ENCODE results near the gene NUP133. TPM values are rescaled to one million over a fixed set of nuclear protein-coding genes. Genes with fewer than 3 reads are reported as not detected.
"Not testable (repeated sequence)": the region's sequence is repeated elsewhere in the genome, so short reads cannot be mapped to it uniquely, and the experiment has no call there.

The NUP133 gene
- total RNA-seq, 4 donors from 2014 or later, result 18.6 to 40.5 (median 24.6) TPM

DNA sequence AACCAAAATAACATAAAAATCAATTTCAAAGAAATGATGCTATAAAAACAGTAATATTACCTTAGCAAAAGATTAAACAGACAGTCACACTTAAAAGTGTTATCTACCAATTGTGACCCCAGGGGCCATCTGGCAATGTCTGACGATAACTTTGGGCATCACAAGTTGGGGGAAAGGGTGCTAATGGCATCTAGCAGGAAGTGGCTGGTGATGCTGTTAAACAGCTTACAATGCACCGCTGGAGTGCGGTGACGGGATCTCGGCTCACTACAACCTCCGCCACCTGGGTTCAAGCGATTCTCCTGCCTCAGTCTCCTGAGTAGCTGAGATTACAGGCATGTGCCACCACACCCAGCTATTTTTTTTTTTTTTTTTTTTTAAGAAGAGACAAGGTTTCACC lies 27.6 kb downstream of the NUP133 start:
- ATAC-seq (ENCODE audit: low FRiP score) (no peak), DNase-seq (ENCODE audit: low spot score) (no peak)
- TF ChIP-seq, protein P1, sequence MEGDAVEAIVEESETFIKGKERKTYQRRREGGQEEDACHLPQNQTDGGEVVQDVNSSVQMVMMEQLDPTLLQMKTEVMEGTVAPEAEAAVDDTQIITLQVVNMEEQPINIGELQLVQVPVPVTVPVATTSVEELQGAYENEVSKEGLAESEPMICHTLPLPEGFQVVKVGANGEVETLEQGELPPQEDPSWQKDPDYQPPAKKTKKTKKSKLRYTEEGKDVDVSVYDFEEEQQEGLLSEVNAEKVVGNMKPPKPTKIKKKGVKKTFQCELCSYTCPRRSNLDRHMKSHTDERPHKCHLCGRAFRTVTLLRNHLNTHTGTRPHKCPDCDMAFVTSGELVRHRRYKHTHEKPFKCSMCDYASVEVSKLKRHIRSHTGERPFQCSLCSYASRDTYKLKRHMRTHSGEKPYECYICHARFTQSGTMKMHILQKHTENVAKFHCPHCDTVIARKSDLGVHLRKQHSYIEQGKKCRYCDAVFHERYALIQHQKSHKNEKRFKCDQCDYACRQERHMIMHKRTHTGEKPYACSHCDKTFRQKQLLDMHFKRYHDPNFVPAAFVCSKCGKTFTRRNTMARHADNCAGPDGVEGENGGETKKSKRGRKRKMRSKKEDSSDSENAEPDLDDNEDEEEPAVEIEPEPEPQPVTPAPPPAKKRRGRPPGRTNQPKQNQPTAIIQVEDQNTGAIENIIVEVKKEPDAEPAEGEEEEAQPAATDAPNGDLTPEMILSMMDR (IDR thresholded peaks at IDR 0.05), result no peak

DNA sequence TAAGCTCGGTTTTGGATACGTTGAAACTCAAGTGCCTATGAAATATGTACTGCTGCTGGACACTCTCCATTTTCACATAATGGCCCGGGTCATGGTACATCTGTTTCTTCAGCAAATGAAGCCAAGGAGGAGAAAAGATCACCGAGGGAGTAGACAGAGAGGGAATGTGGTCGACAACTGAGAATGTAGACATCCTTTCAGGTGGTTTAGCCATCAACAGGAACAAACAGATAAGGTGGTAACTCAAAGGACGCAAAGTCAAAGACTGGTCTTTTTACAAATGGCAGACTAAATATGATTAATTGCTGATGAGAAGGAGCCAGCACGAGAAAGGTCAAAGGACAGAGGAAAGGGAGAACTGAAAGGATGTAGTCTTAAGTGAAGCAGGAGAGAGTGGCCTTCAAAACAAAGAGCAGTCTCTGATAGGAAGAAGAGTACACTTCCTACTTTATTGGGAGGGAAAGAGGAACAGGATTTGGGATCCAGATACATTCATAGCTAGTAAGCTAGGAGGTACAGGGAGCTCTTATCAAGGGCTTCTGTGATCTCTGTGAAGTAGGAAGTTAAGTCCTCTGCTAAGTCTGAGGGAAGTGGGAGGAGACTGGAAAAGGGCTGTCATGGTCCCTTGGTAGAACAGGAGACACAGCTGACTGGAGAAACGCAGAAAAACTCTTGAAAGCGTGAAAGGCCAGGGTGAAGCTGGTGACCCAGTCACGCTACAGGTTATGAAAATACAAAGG lies 28.3 kb downstream of the NUP133 start:
- ATAC-seq (ENCODE audit: low FRiP score), result no peak
- DNase-seq (ENCODE audit: low spot score), result no peak
- TF ChIP-seq, protein P1 (IDR thresholded peaks at IDR 0.05), result no peak

DNA sequence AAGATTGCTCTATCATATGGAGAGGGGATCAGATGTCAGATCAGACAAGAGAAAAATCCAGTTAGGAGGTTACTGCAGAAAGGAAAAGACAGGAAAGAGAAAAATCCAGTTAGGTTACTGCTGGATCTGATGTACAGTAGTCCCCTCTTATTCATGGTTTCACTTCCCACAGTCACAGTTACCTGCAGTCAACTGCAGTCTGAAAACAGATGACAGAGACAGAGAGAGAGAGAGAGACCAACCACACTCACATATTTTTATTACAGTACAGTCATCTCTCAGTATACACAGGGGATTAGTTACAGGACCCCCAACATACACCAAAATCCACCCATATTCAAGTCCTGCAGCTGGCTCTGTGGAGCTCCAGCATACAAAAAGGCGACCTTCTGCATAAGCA lies 29.3 kb downstream of the NUP133 start:
- no peak for DNase-seq (ENCODE audit: low spot score)
- no peak for ATAC-seq (ENCODE audit: low FRiP score)
- TF ChIP-seq, protein P1 (IDR thresholded peaks at IDR 0.05), result no peak

DNA sequence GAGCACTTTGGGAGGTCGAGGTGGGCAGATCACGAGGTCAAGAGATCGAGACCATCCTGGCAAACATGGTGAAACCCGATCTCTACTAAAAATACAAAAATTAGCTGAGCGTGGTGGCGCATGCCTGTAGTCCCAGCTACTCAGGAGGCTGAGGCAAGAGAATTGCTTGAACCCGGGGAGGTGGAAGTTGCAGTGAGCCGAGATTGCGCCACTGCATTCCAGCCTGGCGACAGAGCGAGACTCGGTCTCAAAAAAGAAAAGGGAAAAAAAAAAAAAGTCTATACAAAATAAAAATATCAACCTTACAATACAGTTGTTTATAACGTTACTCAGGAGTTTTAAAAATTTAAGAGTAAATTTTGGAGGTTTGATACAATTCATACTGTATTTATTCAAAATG lies 32.3 kb downstream of the NUP133 start:
- not testable (repeated sequence) for DNase-seq (ENCODE audit: low spot score); ATAC-seq (ENCODE audit: low FRiP score)

DNA sequence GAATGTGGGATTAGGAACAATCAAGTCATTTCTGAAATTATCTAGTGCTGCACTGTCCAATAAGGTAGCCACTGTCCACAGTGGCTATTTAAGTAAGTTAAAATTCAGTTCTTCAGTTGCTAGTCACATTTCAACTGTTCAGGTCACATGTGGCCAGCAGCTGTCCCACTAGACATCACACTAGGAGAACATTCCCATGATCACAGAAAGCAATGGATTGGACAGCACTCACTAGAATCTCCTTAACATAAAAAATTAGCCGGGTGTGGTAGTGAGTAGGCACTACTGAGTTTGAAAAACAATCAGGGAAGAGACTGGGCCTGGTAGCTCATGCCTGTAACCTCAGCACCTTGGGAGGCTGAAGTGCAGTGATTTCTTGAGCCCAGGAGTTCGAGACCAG lies 33.6 kb downstream of the NUP133 start:
- ATAC-seq (ENCODE audit: low FRiP score) (no peak), DNase-seq (ENCODE audit: low spot score) (no peak)
- TF ChIP-seq, protein P1 (IDR thresholded peaks at IDR 0.05), result no peak

DNA sequence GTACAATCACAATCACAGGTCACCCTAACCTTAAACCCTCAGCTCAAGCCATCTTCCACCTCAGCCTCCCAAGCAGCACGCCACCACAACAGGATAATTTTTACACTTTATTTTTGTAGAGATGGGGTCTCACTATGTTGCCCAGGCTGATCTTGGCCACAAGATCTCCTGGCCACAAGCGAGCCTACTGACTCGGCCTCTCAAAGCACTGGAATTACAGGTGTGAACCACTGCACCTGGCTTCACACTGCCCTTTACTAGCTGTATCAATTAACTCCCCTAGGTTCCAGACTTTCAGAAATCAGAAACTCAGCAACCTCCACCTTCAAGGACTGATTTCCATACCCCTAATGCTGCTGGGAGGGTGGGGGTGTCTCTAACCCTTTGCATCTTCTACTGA lies 37.0 kb downstream of the NUP133 start:
- no peak for DNase-seq (ENCODE audit: low spot score)
- TF ChIP-seq, protein P1 (IDR thresholded peaks at IDR 0.05), result no peak

DNA sequence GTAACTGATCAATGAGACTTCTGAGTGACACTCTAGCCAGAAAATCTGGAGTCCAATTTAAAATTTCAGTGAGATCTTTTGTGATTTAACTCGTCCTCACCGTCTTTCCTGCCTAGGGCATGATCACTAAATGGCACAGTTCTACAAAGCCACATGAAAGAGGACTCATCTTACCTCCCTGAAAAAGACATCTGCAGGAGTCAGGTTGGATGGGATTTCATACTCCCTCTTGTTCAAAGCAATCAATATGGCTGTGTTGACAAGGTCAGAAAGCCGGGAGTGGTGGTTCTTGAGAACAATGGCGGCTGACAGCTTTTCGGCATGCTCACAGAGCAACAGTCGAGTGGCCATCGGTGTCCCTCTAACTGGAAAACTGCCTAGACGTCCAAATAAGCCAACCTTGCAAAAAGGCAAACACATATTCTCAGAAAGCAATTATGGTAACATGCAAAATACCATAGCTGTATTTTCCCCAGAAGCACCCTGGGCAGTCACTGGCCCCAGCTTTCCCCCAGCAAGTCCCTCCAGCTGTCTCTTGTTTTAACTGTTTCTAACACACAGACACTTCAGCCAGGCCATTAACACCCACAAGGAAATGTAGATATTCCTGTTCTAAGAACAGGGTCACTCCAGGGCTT lies 37.6 kb downstream of the NUP133 start:
- TF ChIP-seq, protein P1 (IDR thresholded peaks at IDR 0.05), result no peak
- no peak for DNase-seq (ENCODE audit: low spot score)
- no peak for ATAC-seq (ENCODE audit: low FRiP score)

More for the DNA sequence above, 37.0 kb downstream of the NUP133 start:
- ATAC-seq (ENCODE audit: low FRiP score), result no peak
